HG02623 (cell line): ENCODE data around the gene RAD50.

Experiments used
- ATAC-seq: cut with Tn5 transposase; IDR thresholded peaks from one replicate; pipeline ENCODE4 v1.9.1; 2021; ENCODE audit warnings: moderate library complexity; ENCODE audit not compliant: unreplicated experiment

The RAD50 gene

DNA sequence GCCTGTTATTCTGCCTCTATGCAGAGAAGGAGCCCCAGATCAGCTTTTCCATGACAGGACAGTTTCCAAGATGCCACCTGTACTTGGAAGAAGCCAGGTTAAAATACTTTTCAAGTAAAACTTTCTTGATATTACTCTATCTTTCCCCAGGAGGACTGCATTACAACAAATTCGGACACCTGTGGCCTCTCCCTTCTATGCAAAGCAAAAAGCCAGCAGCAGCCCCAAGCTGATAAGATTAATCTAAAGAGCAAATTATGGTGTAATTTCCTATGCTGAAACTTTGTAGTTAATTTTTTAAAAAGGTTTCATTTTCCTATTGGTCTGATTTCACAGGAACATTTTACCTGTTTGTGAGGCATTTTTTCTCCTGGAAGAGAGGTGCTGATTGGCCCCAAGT, 116.7 kb downstream of the RAD50 start:
- no peak for ATAC-seq

GRCh38 chr5:132673939-132674630, 117.3 kb downstream of the RAD50 start, which contains the start of gene IL4:
Gene IL4, plus strand, starts transcription at chr5:132673989. Its CDS starts 62 bp downstream, at chr5:132674051.
- ATAC-seq: no peak

DNA sequence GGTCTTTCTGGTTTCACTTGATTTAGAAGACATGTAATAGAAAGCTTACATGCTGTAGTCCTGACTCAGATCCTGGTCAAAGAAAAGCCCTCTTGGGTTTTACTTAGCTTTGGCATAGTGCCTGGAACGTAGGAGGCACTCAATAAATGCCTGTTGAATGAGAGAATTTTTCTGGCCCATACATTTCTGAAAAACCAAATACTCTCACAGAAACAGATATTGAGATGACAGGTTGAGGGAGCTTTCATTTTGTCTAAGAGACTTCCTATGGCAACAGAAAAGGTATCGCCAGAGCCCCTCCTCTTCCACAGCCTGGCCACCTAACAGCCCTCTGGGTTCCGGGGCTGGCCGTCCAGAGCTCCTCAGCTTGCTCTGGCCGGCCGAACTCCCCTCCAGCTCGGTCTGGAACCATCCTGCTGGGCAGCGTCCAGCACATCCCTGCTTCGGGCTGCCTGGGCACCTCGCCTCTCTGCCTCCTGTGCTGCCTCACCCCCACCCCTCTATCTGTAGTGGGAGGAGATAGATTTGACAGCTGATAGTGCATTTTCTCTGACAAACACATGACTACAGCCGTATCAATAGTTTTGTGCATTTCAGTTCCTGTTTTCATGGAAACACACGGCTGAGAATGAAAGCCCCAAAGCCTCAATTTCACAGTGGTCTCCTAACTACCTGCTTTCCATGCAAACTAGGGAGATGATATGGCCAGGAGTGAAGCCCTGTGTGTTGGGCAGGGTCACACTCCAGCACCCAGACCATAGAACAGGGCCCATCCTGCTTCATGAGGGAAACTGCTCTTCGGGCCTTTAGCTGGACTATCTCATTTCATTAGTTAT, 118.1 kb downstream of the RAD50 start:
- peak; percentile 73 for ATAC-seq

DNA sequence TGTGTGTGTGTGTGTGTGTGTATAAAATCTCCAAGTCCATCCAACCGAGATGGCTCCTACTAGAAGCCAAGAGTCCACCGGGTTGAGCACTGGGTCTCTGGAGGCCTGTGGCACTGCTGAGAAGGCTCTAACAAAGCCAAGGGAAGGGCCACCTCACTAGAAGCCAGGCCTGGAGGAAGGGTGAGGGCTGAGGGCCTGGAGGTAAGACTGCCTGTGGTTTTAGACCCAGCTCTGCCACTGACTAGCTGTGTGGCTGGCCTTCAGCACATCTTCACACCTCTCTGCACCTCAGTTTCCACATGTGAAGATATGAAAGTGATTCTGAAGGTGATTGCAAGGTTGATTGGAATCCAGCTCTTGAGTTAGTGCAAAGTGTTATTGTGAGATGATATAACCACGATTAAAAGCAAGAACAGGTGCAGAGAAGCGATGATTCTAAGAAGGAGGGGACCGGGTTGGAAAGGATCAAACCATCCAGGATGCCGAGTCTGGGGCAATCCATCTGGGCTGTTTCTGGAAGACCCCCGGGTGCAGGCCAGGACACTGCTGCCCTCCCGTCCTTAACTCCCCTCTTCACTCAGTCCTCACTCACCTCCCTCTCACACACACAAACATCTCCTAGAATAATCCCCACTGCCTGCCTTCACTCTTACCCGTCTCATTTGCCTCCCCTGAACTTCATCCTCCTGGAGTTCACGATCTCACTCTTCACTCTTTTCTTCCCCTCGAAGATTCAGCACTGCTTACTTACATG, 119.3 kb downstream of the RAD50 start:
- no peak for ATAC-seq

DNA sequence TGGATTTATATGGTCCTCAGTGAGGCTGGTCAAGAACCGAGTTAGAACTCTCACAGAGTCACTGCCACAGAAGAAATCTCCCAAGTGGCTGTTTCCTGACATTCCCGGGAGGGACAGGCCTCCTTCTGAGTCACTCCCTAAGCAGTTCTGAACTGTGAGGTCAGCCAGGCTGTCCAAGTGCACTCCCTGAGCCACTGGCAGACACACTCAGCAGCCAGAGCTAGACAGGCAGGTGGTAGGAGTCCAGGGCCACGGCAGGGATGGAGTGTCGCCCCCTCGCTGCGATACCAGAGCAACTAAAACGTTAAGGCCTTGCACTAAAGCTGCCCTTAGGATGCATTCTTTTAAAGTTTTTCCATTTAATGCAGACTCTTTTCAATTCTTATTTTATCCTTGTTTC, 120.4 kb downstream of the RAD50 start:
- ATAC-seq: no peak

DNA sequence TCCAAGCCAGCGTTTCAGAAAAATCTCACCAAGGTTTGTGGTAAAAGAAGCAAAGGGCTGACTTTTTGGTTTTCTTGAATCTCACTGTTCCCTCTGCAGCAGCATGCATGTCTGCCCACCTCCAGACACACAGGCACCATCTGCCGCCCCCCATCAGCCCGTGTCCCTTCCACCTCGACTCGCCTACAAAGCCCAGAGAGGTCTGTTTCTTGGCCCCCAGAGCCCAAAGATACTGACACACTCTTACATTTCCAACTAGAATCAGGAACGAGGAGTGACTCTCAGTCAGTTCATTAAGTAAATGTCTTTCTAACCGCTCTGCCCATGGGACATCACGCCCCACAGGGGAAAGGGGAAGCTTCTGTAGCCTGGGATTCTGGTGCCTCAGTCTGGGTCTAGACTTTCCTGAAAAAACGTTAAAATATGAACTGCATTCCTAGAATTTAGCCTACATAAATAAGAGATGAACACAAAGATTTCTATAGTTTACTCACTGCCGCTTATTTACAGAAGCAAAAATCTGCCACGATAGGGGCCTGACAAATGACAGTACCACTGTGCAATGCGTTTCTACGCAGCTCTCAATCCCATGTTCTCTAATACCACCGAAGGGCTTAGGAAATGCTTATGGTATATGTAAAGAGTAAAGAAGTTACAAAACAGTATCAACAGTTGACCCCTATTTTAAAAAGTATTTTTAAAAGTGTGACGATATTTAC, 121.1 kb downstream of the RAD50 start:
- ATAC-seq: no peak

GRCh38 chr5:132678735-132679134, 122.0 kb downstream of the RAD50 start:
- ATAC-seq: no peak

GRCh38 chr5:132679166-132679565, 122.4 kb downstream of the RAD50 start:
- ATAC-seq: no peak

DNA sequence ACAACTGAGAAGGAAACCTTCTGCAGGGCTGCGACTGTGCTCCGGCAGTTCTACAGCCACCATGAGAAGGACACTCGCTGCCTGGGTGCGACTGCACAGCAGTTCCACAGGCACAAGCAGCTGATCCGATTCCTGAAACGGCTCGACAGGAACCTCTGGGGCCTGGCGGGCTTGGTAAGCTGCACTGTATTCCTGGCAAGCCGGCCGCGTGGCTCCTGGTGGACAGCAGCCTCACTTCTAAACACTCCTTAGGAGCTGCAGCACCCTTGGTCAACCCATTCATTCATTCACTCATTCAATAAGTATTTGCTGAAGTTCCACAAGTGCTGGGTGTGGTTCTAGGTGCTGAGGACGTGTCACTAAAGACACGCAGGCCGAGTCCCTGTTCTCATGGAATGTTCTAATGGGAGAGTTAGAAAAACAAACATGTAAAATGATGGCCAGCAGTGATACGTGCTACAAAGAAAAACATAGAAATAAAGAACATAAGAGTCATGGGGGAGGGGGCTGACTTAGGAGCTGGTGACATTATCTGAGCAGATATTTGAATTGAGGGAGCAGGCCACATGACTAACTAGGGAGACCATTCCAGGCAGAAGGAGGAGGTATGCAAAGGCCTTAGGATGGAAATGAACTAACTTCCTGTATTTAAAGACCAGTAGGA, 123.1 kb downstream of the RAD50 start:
- no peak for ATAC-seq

- no peak for ATAC-seq
Observed at GRCh38 chr5:132680780-132681475, 124.2 kb downstream of the RAD50 start.

GRCh38 chr5:132681476-132681831, 124.7 kb downstream of the RAD50 start:
- ATAC-seq: no peak

- ATAC-seq: no peak
Observed at GRCh38 chr5:132681983-132682382, 125.2 kb downstream of the RAD50 start.

- no peak for ATAC-seq
Observed at GRCh38 chr5:132684491-132684890, 127.7 kb downstream of the RAD50 start.

DNA sequence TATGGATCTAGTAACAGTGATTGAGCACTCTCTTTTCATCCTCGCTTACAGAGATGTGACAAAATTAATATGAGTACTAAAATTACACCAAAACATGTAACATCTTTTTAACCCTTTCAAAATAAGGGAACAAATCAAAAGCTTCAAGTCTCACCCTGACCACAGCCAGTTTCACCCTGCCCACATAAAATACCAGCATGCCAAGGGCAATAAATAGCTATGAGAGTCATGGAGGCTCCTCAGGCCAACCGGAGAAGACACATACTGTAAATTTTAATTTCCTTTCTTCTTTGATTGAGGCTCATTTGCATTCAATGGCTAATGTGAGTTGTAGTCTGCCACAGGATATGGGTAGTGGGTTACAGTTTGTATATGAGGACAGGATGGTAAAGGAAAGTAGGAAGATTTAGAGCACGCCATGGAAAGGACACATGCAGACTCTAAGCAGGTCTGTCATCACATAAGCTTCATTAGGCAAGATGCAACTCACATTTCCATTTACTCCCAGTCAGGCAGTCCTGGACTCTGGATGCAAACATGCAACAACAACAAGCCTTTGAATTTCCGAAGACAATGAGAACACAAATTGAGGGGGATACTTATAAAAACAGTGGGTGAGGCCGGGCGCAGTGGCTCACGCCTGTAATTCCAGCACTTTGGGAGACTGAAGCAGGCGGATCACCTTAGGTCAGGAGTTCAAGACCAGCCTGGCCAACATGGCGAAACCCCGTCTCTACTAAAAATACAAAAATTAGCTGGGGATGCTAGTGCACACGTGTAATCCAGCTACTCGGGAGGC, 128.3 kb downstream of the RAD50 start:
- ATAC-seq: no peak

- ATAC-seq: no peak
Observed at GRCh38 chr5:132686193-132686592, 129.4 kb downstream of the RAD50 start.

DNA sequence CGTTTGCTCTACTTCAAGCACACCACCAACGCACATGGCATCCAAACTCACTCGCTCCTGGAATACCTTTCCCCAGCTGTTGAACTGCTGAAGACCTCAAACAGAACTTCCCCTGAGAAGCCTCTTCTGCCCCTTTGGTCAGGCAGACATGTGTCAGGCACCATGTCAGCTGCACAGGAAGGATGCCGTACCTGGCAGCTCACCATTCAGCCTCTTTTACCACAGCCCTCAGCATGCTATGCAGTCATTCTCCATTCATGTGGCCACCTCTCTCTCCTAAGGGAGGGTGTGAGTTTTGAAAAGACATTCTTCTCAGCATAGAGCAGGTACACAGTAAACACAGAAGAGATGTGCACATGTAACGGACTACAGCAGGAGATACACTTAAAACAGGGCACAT, 131.2 kb downstream of the RAD50 start:
- peak; percentile 44 for ATAC-seq

DNA sequence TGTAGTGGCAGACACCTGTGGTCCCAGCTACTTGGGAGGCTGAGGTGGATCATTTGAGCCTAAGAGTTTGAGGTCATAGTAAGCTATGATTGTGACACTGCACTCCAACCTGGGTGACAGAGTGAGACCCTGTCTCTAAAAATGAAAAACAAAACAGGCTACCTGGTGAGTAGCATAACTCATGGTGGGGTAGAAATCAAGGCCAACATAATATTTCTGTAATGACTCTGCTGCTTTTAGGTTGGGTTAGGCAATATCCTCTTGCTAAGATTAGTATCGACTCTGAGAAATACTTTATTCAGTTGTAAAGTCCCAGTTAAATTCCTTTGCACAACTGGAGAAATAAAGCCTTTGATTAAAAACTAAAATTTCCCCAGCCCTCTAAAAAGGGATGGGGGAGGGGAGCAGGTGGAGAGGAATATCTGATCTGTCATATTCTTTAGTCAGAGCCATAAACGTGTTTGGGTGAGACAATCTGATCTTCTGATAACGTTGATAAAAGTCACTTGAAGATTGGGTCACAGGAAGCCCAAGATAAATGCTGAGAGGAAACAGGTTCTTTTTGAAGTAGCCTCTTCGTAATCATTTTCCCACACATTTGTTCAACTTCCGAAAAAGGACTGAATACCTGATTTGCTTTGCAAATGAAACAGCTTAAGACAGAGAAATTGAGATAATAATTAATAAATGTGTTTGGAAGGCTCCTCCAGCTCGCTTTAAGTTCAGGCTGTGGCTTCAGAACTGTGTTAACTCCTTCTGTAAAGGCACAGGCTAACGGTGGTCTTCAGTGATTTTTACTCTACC, 132.0 kb downstream of the RAD50 start:
- ATAC-seq: no peak

DNA sequence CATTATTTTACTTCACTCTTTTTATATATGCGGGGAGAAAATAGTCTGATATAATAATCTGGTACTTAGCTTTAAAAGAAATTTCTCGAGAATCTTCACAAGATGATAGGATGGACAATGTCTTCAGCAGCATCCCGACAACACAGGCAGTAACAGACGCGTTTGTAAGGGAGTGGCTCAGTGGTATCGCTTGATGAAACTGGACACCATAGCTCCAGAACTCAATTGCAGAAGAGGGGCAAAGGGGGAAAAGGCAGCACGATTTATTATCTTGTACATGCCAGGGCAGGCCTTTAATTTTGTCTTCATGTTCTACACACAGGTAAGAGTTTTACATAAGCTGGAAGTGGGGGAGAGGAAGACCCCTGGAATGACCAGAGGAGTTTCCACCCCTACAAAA, 132.7 kb downstream of the RAD50 start:
- no peak for ATAC-seq
